ENCODE data around the gene CLDND2. TPM values are rescaled to one million over a fixed set of nuclear protein-coding genes. Genes with fewer than 3 reads are reported as not detected.

CLDND2 gene, protein sequence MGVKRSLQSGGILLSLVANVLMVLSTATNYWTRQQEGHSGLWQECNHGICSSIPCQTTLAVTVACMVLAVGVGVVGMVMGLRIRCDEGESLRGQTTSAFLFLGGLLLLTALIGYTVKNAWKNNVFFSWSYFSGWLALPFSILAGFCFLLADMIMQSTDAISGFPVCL
- not detected in 2 replicates for total RNA-seq

GRCh38 chr19:51368366-51369282 is at the start of gene CLDND2:
TSS of gene CLDND2 (minus strand) at chr19:51369003. CDS start at chr19:51368577, 426 bp downstream.

GRCh38 chr19:51417107-51417809 is 48.5 kb upstream of the CLDND2 start, which contains the start of gene SIGLEC10:
TSS of gene SIGLEC10 (minus strand) at chr19:51417642. CDS start at chr19:51417581, 61 bp downstream.

GRCh38 chr19:51387924-51388389 is 19.2 kb upstream of the CLDND2 start, which contains the start of gene LIM2:
TSS of gene LIM2 (minus strand) at chr19:51387974. CDS start at chr19:51387443, 531 bp downstream.

GRCh38 chr19:51372649-51373504 is 4.1 kb upstream of the CLDND2 start, which contains the start of gene NKG7:
TSS of gene NKG7 (minus strand) at chr19:51372654. CDS start at chr19:51372535, 119 bp downstream.

DNA sequence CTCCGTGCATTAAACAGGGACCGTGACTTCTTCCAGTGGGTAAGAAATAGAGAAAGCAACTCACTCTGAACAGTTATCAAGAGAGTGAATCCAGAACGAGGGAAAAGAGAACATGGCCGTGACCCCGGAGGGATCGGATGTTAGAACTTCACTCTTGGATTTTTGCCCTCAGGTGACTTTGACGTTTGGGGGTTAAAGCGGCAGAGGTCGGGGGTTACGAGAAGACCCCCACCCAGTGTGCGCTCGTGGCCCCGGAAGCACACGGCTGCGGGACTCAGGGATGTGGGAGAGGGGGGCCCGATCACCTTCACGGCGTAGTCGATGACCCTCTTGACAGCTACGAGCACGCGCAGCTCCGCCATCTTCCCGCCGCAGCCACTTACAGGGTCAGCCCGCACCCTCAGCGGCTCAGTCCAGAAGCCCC is 2.8 kb downstream of the CLDND2 start, which contains the start of gene ETFB:
Gene ETFB (minus strand): TSS at position 424 of the 424 bp plus-strand sequence. CDS start 62 bp downstream, at position 362.

DNA sequence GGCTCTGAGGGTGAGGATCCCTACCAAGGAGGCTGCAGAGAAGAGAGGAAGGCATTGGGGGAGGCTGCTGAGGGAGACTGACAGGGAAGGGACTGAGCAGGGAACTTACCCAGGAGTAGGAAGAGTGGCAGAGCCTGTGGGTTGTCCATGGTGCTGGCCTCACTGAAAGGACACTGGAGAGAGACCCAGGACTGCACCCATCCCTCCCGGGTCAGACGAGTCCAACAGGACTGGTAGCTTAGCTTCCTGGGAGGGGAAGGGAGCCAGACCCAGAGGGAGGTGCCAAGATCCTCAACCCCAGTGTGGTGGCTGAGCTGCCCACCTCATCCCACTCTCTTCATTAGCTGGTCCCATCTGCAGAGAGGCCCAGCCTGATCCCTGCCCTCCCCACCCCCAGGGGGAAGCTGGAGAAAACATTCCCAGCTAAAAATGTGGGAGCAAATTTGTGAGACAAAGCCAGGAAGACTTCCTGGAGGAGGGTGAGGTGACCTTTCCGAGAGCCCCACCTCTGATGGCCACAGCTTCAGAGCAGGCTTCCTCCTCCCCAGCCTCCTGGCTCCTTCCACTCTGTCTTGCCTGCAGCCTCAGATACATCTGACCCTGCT is 26.7 kb downstream of the CLDND2 start, which contains the start of gene VSIG10L:
Gene VSIG10L (minus strand): TSS at position 164 of the 605 bp plus-strand sequence. CDS start 15 bp downstream, at position 149.

Other genes starting within 250 kb of the CLDND2 start
- not detected in 2 replicates for gene SIGLEC9, start 244.1 kb downstream of the CLDND2 start, total RNA-seq
- gene SIGLEC7, start 226.7 kb downstream of the CLDND2 start, total RNA-seq = not detected in 2 replicates
- gene CD33, start 143.9 kb downstream of the CLDND2 start, total RNA-seq = not detected in 2 replicates
- not detected in 2 replicates for gene SIGLECL1, start 117.9 kb downstream of the CLDND2 start, total RNA-seq
- not detected in 2 replicates for gene IGLON5, start 57.4 kb downstream of the CLDND2 start, total RNA-seq
- gene VSIG10L, start 26.9 kb downstream of the CLDND2 start, total RNA-seq = 0.08 and 0.62 TPM in 2 replicates
- gene ETFB, start 2.6 kb downstream of the CLDND2 start, total RNA-seq = 81.5 and 103 TPM in 2 replicates
- gene NKG7, start 3.7 kb upstream of the CLDND2 start, total RNA-seq = not detected in 2 replicates
- gene LIM2, start 19.0 kb upstream of the CLDND2 start, total RNA-seq = not detected in 2 replicates
- gene C19orf84, start 21.6 kb upstream of the CLDND2 start, total RNA-seq = not detected in 2 replicates
- gene SIGLEC10, start 48.6 kb upstream of the CLDND2 start, total RNA-seq = not detected in 2 replicates
- gene SIGLEC8, start 89.5 kb upstream of the CLDND2 start, total RNA-seq = not detected in 2 replicates
- not detected in 2 replicates for gene CEACAM18, start 109.5 kb upstream of the CLDND2 start, total RNA-seq
- gene SIGLEC12, start 132.8 kb upstream of the CLDND2 start, total RNA-seq = not detected in 2 replicates
- gene SIGLEC6, start 162.7 kb upstream of the CLDND2 start, total RNA-seq = not detected in 2 replicates
- gene ZNF175, start 202.3 kb upstream of the CLDND2 start, total RNA-seq = 2.4 and 4.8 TPM in 2 replicates